WERI-Rb-1 (cell line): ENCODE data around the gene DNM3.

Experiments
- DNase-seq: peaks from one replicate; pipeline ENCODE4 v3.0.0-alpha.2; 2020
- H3K27ac ChIP-seq: fragments of 250-450 bp; sonication (Bioruptor Pico); 2 replicates; pipeline ENCODE4 v1.5.1; 2020; ENCODE audit warnings: mild to moderate bottlenecking, moderate library complexity
- H3K27me3 ChIP-seq: fragments of 250-450 bp; sonication (Bioruptor Pico); 2 replicates; pipeline ENCODE4 v1.5.1; 2021; ENCODE audit warnings: mild to moderate bottlenecking, low read depth, moderate library complexity; ENCODE audit not compliant: insufficient read depth, severe bottlenecking
- H3K36me3 ChIP-seq: fragments of 250-450 bp; sonication (Bioruptor Pico); 2 replicates; pipeline ENCODE4 v1.5.1; 2020; ENCODE audit warnings: mild to moderate bottlenecking, moderate library complexity
- H3K4me3 ChIP-seq: 2 replicates; pipeline ENCODE4 v1.5.1; 2011; ENCODE audit warnings: low read depth, mild to moderate bottlenecking, control low read depth, low read length
- H3K9me3 ChIP-seq: fragments of 250-450 bp; sonication (Bioruptor Pico); 2 replicates; pipeline ENCODE4 v1.5.1; 2021; ENCODE audit warnings: mild to moderate bottlenecking, moderate library complexity; ENCODE audit not compliant: severe bottlenecking
- TF ChIP-seq, protein P1 (sequence below): IDR thresholded peaks from 2 replicates; pipeline ENCODE4 v1.5.1; 2011; ENCODE audit warnings: low read depth, mild to moderate bottlenecking, control low read depth, inconsistent platforms, low read length

Gene DNM3

DNA sequence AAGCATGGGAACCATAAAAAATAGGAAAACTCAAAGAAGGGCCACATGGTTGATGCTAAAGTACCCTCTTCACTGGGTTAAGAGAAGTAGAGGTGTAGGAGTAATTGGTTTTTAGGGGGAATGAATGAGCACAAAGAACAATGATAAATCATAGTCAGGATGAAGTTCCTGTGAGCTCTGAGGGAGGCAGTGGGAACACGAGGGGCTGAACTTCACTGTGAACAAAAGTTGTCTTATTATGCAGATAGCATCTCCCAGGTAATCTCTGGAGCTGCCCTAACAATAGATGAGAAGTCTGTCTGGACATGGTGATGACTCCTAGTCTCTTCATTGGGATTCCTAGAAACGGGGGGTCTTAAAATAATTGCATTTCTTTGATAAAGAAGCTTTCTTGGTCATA, 127.9 kb downstream of the DNM3 start:
- Histone ChIP-seq H3K9me3 (no peaks in the 10 kb centered on the region), H3K36me3 (no peaks in the 10 kb centered on the region), H3K27me3 (no peaks in the 10 kb centered on the region), H3K4me3 (no peak overlapping the region), H3K27ac (no peak overlapping the region)
- TF ChIP-seq, protein P1, sequence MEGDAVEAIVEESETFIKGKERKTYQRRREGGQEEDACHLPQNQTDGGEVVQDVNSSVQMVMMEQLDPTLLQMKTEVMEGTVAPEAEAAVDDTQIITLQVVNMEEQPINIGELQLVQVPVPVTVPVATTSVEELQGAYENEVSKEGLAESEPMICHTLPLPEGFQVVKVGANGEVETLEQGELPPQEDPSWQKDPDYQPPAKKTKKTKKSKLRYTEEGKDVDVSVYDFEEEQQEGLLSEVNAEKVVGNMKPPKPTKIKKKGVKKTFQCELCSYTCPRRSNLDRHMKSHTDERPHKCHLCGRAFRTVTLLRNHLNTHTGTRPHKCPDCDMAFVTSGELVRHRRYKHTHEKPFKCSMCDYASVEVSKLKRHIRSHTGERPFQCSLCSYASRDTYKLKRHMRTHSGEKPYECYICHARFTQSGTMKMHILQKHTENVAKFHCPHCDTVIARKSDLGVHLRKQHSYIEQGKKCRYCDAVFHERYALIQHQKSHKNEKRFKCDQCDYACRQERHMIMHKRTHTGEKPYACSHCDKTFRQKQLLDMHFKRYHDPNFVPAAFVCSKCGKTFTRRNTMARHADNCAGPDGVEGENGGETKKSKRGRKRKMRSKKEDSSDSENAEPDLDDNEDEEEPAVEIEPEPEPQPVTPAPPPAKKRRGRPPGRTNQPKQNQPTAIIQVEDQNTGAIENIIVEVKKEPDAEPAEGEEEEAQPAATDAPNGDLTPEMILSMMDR = no peak
- DNase-seq = no peak

DNA sequence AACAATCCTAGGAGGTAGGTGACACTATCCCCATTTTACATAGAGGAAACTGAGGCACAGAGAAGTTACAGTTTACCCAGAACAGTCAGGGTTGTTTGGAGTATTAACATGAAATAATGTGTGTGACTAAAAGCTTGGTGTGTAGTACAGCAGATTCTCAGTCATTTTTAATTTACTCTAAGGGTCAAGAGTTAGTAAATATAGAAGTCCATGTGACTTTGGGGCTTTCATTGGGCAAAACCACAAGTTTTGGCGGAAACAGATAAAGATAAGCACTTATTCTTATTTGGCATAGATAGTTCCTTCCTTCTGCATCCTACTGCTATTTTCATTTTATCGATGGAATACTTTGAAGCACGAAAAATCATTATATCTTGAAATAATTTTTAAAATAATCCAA, 128.5 kb downstream of the DNM3 start:
- DNase-seq = no peak
- H3K27ac ChIP-seq = no peak overlapping the region
- H3K36me3 ChIP-seq = no peaks in the 10 kb centered on the region
- no peak overlapping the region for H3K4me3 ChIP-seq
- TF ChIP-seq, protein P1 = no peak
- H3K27me3 ChIP-seq = no peaks in the 10 kb centered on the region
- H3K9me3 ChIP-seq = no peaks in the 10 kb centered on the region

DNA sequence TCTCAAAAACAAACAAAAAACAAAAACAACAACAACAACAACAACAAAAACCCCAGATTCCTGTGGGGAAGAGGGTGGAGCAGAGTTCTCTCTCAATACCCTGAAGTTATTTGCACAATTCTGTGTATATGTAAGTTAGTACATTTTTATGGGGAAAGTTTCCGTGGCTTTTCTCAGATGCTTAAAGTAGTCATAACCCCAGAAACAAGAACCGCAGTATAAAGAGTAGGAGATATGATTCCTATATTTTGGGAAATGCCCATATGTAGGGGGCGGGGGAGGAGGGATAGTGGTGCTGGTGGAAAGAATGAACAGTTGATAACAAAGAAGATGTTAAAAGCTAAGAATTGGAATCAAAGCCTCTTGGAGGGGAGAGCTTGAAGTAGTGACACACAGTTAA, 131.5 kb downstream of the DNM3 start:
- TF ChIP-seq, protein P1 = no peak
- H3K27me3 ChIP-seq = no peaks in the 10 kb centered on the region
- H3K36me3 ChIP-seq = no peaks in the 10 kb centered on the region
- no peak for DNase-seq
- no peak overlapping the region for H3K27ac ChIP-seq
- no peak overlapping the region for H3K4me3 ChIP-seq
- no peaks in the 10 kb centered on the region for H3K9me3 ChIP-seq

DNA sequence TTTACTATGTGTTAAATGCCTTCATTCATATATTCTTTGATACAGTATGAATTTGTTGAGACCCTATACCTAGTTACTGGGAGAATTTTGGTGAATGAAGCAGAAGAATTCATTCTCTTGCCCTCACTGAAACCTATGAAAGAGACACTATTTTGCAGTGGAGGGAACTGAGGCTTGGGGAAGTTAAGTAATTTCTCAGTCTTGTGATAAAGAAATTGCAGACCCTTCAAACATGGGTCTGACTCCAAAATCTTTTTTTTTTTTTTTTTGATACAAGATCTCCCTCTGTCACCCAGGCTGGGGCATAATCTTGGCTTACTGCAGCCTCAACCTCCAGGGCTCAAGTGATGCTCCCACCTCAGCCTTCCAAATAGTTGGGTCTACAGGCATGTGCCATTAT, 132.1 kb downstream of the DNM3 start:
- no peaks in the 10 kb centered on the region for H3K9me3 ChIP-seq
- no peak overlapping the region for H3K4me3 ChIP-seq
- H3K27ac ChIP-seq = no peak overlapping the region
- no peaks in the 10 kb centered on the region for H3K27me3 ChIP-seq
- no peaks in the 10 kb centered on the region for H3K36me3 ChIP-seq
- TF ChIP-seq, protein P1 = no peak
- DNase-seq = no peak

DNA sequence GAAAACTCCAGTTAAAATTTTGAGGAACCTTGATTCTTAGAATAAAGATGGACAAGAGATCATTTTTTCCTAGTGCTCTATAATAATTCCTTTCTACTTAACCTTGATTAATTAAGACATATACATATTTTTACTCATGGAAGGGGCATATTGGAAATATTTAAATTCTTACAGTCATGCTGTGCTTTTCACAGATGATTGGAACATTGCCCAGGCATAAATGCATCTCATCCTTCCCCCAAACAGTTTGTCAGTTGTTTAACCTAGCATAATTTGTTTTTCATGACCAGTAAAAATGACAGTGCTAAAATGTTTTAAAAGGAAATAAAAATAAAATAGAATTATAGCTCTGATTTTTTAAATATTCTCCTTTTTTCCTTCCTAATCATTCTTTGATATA, 140.0 kb downstream of the DNM3 start:
- TF ChIP-seq, protein P1 = no peak
- Histone ChIP-seq H3K4me3 (no peak overlapping the region), H3K36me3 (no peaks in the 10 kb centered on the region), H3K9me3 (no peaks in the 10 kb centered on the region), H3K27me3 (no peaks in the 10 kb centered on the region), H3K27ac (no peak overlapping the region)
- no peak for DNase-seq

DNA sequence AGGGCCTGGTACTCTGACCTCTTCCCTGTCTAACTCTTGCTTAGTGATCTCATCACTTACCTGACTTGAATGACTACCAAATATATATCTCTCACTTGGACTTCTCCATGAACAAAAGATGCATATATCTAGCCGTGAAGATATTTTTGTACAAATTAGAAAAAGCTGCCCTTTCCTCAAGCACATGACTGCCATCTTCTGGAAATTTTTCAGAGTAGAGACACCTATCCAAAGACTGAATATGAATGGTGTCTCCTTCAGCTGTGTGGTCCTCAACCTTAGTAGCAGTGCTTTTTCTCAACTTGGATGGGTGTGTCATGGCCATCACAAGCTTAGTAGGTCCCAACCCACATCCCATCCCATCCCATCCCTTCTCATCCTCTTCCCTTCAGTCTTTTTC, 142.3 kb downstream of the DNM3 start:
- H3K36me3 ChIP-seq = no peaks in the 10 kb centered on the region
- TF ChIP-seq, protein P1 = peak; percentile 41
- H3K9me3 ChIP-seq = no peaks in the 10 kb centered on the region
- no peak overlapping the region for H3K4me3 ChIP-seq
- DNase-seq = no peak
- H3K27me3 ChIP-seq = no peaks in the 10 kb centered on the region
- no peak overlapping the region for H3K27ac ChIP-seq
